HG03439 (cell line): Measurements from ENCODE around the gene FBXL4.

ENCODE experiments used
- ATAC-seq: cut with Tn5 transposase; IDR thresholded peaks from one replicate; pipeline ENCODE4 v1.9.1; 2021; ENCODE audit warnings: mild to moderate bottlenecking, moderate library complexity; ENCODE audit not compliant: unreplicated experiment

FBXL4 gene

DNA sequence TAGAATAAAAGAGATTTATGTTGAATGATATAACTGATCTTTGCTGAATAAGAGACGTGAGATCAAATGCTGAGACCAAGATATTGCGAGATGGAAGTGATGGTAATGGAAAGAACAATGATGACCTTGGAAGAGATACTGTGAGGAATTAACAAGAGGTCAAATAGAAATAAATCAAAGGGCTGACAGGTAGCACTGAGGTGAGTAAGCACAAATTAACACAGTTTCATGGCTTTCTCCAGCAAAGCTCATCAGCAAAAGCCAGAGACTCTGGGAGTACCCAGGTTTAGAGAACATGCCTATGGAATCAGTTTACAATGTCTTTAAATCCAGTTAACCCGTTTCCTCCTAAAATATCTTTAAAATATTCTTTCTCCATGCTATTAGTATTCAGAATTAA lies 60.1 kb downstream of the FBXL4 start:
- no peak for ATAC-seq

DNA sequence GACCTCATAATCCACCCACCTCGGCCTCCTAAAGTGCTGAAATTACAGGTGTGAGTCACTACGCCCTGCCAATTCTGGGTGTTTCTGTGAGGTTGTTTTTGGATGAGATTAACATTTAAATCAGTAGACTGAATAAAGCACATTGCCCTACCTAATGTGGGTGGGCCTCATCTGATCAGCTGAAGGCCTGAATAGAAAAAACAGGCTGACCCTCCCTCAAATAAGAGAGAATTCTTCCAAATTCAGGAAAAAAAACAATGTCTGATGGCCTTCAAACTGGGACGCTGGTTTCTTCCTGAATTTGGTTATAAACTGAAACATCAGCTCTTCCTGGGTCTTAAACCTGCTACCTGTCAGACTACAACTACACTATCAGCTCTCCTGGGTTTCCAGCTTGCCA lies 62.4 kb downstream of the FBXL4 start:
- no peak for ATAC-seq

DNA sequence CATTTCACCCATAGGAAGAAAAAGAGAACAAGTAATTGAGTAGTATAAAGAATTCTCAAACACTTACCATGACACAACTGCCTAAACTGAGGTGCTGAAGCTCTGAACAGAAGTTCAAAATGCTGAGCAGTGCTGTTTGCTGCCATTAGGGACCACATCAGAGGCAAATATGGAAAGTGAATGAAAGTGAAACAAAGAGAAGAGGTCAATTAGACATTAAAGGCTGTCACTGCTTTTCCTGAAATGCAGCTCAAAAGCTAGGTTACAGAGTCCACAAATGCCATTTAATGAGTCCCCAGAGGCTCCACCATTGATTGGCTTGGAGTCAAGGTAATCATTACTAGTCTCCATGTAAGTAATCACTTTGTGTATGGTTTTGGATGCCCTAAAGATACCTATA lies 67.3 kb downstream of the FBXL4 start:
- ATAC-seq: peak; percentile 78

DNA sequence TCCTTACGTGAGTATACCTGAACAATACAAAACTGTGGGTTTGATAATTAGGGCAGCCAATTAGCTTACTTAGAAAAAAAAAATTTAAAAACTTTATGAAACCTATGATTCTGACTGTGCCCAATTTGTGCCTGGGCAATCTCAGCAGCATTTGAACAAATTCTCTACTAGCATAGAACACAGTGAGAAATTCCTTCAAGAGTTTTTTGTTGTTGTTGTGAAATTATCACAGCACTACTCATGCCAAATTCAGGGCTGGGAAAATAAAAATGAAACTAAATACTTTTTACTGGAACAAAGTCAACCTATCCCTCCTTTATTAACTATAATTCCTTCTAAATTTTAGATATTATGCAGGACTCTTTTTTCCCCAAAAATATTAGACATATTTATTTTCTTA lies 70.5 kb downstream of the FBXL4 start:
- no peak for ATAC-seq

DNA sequence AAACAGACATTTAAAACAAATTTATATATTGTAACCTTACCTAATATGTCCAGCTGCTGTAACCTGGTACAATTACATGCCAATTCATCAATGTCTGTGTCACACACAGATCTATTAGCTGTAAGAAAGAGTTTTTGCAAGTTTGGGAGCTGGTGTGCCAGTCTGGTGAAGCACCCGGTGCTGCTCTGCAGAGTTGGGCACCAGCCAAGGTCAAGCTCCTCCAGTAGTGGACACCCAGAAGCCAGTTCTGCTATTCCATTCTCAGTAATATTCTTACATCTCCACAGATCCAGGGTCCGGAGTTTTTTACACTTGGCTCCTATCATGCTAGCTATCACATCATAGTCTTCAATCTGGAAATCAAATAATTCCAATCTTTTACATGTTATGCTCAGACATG lies 72.4 kb downstream of the FBXL4 start:
- ATAC-seq: no peak

DNA sequence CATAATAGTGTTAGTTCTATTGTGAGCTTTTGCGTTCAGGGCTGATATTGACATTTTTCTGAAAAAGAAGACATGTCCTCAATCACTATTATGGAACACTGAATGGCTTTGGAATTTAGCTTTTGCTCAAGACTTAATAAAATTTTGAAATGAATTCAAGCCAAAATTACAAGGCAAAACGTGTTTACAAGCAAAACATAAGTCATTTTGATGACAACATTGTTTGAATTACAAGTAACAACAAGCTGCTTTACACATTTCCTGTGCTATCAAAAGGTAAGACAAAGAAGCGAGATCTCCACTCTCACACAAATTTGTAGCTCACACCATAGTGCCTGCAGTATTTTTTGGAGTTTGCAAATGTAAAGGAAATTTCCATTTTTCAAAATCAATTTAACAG lies 75.9 kb downstream of the FBXL4 start:
- no peak for ATAC-seq

DNA sequence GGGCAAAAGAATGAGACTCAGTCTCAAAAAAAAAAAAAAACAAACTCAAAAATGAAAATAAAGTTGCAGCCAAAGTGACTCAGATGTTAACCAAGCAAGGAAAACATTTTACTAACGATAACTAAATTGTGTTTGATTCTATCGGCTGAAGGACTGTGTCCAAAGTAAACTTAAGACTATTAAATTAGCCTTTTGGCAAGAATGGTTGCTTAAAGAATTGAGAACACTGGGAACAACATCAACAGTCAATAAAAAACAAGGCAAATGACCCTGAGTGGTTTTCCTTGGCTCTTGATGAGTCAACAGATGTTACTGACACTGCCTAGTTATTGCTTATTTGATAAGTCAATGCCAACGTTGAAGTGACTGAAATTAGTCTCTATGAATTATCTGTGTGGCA lies 76.7 kb downstream of the FBXL4 start:
- no peak for ATAC-seq

DNA sequence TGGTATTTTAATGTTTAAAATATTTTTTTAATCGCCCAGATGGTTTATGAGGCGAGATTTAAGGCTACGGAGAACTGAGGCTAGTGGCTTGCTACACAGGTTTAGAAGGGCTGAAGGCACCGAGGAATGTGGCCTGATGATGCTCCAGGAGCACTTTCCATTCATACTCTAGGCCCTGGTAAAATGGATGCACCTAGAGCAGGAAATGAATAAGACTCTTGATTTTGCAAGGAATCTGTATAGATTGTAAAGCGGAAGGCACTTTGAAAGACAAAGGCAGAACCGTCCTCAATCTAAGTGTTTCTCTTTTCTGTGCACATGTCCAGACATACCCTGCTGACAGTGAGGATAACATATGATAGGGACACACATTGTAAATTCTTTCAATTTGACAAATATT lies 83.2 kb downstream of the FBXL4 start:
- ATAC-seq: no peak

DNA sequence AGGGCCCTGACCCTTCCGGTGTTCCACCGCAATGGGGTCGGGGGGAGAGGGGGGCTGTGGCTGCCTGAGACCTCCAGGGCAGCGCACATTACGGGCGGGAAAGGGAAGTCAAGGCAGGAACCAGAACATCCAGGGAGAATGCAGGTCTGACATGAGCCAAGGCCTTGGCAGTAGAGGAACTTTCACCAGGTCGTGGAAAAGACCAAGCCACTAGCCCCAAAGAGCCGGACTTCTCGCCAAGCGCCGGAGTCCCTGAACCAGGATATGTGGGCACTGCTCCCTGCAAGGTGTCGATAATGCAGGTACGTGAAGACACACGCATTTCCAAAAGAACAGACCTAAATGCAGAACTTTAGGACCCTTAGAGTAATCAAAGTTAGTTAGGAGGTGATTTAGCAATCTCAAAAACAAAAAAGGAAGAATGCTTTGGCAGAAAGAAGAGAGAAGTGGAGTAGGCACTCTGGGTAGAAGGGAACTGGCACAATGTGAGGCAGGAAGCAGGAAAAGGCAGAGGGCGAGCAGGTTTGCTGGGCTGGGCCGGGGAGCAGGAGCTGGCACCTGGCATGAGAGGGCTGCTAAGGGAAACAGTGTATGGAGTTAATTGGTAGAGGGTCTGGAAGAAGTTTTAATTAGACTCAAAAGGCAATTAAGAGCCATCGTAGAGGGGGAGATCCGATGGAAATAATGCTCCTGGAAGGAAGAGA lies 99.1 kb downstream of the FBXL4 start:
- no peak for ATAC-seq

DNA sequence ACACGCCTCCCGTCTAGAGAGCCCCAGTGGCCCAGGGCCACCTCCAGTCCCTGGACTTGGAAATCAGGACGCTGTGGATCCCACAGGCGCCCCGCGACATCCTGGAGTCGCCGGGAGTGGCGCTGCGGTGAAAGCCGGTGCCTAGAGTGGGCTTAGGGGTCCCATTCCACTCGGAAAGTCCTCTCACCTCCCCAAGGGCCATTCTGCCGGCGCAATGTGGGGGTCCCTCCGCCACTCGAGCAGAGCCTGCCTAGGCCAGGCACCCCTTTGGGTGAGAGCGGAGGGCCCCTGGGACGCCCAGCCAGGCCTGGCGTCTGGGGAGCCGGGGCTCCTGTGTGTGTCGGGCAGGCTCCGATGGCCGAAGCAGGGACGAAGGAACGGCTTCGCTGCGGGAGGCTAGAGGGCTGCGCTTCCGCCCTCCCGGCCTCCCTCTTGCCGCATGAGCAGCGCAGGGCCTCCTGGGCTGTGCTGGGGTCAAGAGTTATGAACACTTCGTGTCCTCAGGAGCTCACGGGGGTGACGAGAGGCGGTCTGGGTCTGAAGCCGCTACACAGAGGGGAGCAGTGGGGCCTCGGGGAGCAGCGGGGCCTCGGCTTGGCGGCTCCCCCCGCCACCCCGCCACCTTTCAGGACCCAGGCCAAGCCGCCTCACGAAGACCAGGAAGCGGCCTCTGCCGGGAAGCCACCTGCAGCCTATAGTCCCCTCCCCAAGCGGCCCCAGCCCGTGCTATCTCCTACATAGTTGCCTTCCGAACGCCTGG lies 99.8 kb downstream of the FBXL4 start:
- ATAC-seq: no peak

DNA sequence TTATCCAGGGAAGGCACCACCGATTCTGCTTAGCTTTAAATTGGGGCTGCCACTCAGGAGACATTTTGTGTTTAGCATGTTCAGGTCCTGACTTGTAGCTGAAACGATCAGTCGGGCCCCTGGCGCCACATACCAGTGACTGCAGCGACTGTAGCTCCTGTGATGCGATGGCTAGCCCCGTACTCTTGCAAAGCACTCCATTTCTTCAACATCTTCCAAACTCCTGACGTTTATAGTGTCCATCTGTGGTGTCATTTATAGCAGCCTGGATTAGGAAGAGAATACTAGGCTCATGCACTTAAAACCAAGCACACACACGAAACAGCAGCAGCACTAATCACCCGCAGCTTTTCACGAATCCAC lies 100.3 kb downstream of the FBXL4 start:
- ATAC-seq: no peak

DNA sequence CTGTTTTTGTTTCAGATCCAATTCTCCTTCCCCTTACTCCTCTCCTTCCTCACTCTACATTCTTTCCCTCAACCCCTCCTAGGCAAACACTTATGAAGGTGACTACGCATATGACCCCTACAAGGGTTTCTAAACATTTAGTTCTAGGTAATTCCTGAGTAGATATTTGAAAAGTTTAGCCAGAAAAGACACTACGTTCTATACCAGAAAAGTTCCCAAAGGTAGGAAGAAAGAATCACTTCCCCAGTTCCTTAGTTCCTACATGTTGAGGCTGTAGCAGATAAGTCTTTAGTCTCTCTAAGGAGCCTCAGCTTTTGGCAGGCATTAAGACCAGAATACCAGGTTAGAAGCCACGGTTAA lies 101.7 kb downstream of the FBXL4 start:
- no peak for ATAC-seq

DNA sequence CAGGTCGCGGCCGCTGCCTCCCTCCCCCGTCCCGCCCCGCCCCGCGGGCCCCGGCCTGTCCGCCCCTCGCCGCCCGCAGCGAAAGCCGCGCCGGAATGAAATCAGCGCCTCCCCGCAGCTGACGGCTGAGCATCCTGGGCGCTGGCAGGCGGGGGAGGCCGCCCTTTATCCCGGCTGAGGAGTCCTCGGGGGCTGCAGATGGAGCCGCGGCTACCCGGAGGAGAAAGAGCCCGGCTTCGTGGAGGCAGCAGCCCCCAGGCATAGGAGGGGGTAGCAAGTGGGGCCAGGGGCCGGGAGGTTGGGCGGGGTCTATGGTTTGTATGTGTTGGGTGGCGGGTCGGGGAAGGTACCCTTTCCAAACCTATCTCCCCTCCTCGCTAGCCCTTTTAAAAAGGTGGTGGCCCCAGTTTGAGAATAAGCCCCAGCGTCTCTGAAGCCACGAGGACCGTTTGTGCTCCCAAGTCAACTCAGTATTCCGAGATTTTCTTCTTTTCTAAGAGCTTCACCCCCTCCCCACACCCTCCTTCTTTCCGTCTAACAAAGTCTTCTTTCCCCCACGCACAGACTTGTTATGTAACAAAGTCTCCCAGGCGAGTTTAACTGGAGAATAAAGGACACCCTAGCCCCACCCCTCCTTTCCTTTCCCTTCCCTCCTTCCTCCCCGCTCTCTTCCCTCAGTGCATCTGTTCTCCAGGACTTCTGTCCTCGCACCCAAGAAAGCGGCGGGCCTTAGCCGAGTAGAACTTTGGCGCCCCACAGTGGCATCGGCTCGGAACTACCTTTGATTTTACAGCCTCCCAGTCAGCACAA lies 102.3 kb downstream of the FBXL4 start:
- ATAC-seq: no peak

DNA sequence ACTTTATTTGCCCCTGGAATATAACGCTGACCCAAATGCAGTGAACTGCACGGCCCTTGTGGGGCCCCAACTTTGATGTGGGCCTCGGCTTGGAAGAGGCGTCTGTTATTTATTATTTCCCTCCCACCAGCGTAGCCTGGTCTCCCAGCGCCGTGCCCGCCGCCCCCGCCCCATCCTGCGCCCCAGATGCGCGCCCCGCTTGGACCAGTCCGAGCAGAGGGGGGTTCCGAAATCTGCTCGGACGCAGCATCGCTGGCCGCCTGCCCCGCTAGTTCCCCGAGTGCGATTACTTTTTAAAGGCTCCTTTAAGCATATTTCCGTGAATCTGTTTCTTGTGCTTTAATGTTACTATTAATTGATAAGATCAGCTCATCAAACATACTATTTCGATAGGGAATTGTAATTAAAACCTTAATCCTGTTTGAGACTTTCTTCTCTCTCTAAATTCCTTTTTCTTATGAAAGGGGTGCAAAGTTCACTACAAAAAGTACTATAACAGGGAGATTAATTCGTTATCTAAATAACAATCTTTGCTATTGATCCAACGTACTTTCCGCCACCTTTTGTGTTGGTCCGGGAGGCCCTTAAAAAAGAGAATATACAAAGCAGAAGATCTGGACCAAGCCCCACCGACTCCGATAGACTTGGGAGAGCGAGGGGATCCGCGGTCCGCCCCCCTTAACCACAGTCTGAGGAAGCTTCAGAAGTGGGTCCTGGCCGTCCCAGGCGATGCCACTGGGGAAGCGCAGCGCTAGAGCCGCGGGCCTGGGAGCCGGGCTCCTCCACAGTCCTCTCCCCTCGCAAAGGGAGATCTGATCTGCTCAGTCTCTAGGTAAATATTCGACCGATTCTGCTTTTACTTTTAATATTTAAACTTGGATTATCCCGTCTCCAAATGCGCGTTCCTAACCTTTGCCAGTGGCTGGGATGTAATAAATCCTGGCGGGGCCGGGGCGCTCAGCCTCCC lies 103.2 kb downstream of the FBXL4 start:
- no peak for ATAC-seq

DNA sequence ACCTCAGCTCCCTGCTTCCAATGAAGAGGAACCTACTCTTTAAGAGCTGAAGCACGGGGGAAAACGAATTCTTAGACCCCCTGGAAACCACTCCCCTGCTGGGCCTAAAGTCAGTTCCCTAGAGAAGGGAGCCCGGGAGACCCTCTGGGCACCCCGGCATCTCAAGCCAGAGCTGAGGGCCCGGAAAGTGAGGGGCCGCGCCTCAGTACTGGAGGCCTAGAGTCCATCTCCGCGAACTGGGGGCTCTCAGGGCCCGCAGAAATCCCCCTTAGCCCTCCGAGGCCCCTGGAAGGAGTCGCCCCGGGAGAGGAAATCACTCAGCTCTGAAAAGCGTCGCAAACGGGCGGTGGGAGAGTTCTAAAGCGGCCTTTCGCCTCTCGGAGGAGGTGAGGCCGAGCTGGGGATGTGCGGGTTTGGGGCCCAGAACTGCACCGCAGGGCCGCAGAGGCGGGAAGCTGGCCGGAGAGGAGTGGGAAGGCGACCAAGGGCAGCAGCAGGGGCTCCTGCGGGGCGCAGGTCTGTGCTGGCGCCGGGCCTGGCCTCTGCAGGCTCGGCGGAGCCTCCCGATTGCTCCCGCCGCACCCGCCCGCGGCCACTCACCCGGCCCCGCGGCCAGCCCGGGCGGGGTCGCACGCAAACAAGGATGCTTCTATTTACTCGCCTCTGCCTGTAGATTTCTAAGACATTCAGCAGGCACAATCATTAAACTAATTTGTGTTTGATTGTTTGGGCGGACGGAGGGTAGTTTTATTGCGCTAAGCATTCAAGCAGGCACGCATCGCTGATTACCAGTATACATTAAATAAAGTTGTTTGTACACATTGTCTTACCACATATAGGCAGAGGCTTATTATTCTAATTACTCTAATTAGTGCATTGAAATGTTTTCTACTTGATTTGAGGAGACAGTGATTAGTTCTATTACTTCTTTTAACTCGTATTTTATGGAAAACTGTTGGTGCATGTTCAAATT lies 104.2 kb downstream of the FBXL4 start:
- ATAC-seq: no peak

DNA sequence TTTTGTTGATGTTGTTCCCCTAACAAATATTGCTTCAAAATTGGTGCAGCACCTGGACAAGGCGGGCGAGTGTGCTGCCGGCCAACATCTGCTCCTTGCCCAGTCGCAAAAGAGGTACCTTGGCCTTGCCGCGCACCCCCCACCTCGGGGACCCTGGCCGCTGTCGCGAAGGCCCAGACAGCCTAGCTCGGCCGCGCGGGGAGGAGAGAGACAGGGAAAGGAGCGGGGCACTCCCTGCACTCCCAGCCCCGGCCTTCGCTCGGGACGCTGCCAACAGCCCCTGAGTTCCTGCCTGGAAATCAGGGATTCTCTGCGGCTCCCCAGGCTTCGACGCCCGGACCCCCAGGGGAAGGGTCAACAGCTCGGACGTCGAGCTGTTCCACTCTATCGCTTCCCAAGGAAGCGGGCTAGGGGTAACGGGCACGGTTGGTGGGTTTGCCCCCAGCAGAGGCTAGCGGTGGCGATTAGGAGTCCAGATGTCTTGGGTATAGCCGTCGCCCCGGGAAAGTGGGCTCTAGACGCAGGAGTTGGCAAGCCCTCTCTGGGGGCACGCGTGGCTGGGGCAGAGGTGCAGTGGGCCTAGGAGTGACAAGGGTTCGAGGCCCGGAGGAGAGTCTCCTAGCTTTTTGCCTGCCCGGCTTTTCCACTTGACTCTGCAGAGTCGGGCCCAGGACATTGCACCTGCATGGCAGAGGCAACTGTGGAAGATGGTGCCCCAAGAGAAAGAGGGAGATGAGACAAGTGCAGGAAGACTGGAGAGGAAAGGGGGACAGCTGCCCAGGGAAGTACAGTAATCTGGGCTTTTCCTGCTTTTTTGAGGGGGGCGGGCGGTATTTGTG lies 105.2 kb downstream of the FBXL4 start:
- no peak for ATAC-seq

DNA sequence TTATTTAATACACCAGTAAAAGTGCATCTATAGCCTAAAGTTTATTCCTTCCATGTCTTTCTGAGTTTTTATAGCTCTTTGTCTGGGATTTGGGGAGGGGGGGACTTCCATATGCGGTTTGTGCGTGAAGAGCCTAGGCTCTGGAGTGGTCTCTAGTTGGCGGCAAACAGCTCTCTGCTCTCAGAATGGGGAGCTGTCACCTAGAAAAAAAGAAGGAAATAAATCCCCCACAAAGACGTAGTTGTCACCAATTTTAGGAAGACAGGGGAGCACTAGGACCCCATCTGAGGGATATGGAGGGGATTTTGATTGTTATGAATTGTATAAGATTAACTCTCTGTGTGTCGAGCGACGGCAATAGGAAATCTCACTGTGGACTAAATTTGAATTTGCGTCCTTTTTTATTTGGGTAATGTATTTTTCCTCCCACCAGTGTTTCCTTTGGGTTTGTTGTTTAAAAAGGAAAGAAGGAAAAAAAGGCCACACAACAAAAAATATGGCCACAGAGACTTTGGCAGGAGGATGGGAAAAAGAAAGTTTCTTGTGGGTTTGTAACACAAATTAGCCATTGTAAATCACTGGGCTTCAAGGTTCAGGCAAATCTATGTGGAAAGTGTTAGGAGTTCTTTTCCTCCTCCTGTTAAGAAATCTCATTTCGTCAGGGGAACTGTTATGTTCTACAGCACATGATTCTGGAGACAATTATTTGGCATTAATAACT lies 106.0 kb downstream of the FBXL4 start:
- ATAC-seq: no peak

DNA sequence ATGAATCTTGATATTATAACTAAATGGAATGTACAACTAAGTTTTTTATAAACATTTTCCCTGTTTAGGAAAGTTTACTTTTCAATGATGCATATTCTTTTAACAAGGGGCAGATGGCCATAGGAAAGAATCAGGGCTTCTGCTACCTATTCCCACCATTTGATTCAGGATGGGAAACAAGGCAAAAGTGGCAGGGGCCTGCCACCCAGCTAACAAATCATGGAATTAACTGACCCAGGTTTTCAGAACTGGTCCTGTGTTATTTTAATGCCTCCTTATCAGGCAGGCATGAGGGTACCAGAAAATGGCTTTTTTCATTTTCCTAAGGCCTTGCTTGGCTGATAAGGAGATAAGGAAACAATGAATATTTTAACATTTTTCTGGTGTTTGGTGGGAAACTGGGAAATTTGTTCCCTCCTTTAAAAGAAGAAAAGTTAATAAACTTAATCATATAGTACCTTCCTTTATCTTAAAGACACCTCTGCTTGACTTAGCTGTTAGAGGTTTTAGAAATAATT lies 106.7 kb downstream of the FBXL4 start:
- no peak for ATAC-seq
